OCI-LY3 (cell line): ENCODE measurements around the gene FUT7.

Experiments used
- H2AFZ ChIP-seq: fragments of 200-600, 300-600 bp; shearing (Covaris generic); 2 replicates; pipeline ENCODE4 v1.6.0; 2014; ENCODE audit warnings: antibody characterized with exemption, low read depth, low read length
- H3K27ac ChIP-seq: fragments of 200-600, 300-600 bp; sonication (generic); 2 replicates; pipeline ENCODE4 v1.5.1; 2014; ENCODE audit warnings: mild to moderate bottlenecking, low read length, moderate library complexity, mixed read lengths
- H3K27me3 ChIP-seq: fragments of 200-600, 300-600 bp; sonication (generic); 2 replicates; pipeline ENCODE4 v1.6.1; 2014; ENCODE audit warnings: low read depth, low read length, mixed read lengths
- H3K36me3 ChIP-seq: fragments of 200-600, 300-600 bp; sonication (generic); replicated peaks from 2 replicates; pipeline ENCODE3; 2014; ENCODE audit warnings: low read depth, low read length, mixed read lengths
- H3K4me1 ChIP-seq: fragments of 300-600, 200-600 bp; sonication (generic); 2 replicates; pipeline ENCODE4 v1.6.1; 2014; ENCODE audit warnings: low read length, mixed read lengths
- H3K4me2 ChIP-seq: fragments of 200-600, 300-600 bp; sonication (generic); 2 replicates; pipeline ENCODE4 v1.6.1; 2014; ENCODE audit warnings: low read length, mixed read lengths
- H3K4me3 ChIP-seq: fragments of 300-600, 200-600 bp; sonication (generic); 2 replicates; pipeline ENCODE4 v1.5.1; 2014; ENCODE audit warnings: antibody characterized with exemption, mild to moderate bottlenecking, low read length, moderate library complexity
- H3K79me2 ChIP-seq: fragments of 300-600, 200-600 bp; shearing (Covaris generic); 2 replicates; pipeline ENCODE4 v1.6.1; 2014; ENCODE audit warnings: mild to moderate bottlenecking, low read length, mixed read lengths
- H3K9ac ChIP-seq: fragments of 300-600, 200-600 bp; shearing (Covaris generic); 2 replicates; pipeline ENCODE4 v1.6.0; 2014; ENCODE audit warnings: mild to moderate bottlenecking, low read length, moderate library complexity
- H3K9me3 ChIP-seq: fragments of 200-600, 300-600 bp; shearing (Covaris generic); 2 replicates; pipeline ENCODE4 v1.6.1; 2014; ENCODE audit warnings: low read length, mixed read lengths; ENCODE audit not compliant: insufficient read depth
- H4K20me1 ChIP-seq: fragments of 200-600, 300-600 bp; sonication (generic); 2 replicates; pipeline ENCODE4 v1.6.1; 2016; ENCODE audit warnings: low read length, mixed read lengths; ENCODE audit not compliant: insufficient read depth
- CTCF ChIP-seq: fragments of 200-600, 300-600 bp; sonication (generic); IDR thresholded peaks from 2 replicates; pipeline ENCODE4 v1.5.1; 2014; ENCODE audit warnings: antibody characterized with exemption, low read length, low read depth
- EZH2phosphoT487 ChIP-seq: fragments of 200-600 bp; shearing (Covaris generic); IDR thresholded peaks from 2 replicates; pipeline ENCODE4 v1.6.1; 2018; ENCODE audit warnings: antibody characterized with exemption, mixed run types, low read depth

The FUT7 gene

GRCh38 chr9:137062384-137062783 is 30.5 kb upstream of the FUT7 start:
- Histone ChIP-seq H3K4me1 (no peaks in the 10 kb centered on the region), H3K79me2 (no peaks in the 10 kb centered on the region), H3K27me3 (no peaks in the 10 kb centered on the region), H3K27ac (no peak overlapping the region), H3K4me3 (no peak overlapping the region), H3K4me2 (no peak overlapping the region), H3K36me3 (no peaks in the 10 kb centered on the region), H2AFZ (no peak overlapping the region), H4K20me1 (peaks cover 8% of the 10 kb centered on the region; the same call in 1 of the 2 replicates), H3K9me3 (no peaks in the 10 kb centered on the region), H3K9ac (no peak overlapping the region)
- TF ChIP-seq EZH2phosphoT487 (no peak), CTCF (no peak)

- no peaks in the 10 kb centered on the region; the same call in 1 of the 2 replicates for H4K20me1 ChIP-seq
- no peaks in the 10 kb centered on the region for H3K9me3 ChIP-seq
- no peaks in the 10 kb centered on the region for H3K79me2 ChIP-seq
- H3K4me3 ChIP-seq, result no peak overlapping the region
- TF ChIP-seq CTCF, result no peak
- no peak for TF ChIP-seq EZH2phosphoT487
- H3K27ac ChIP-seq, result no peak overlapping the region
- H3K4me2 ChIP-seq, result no peak overlapping the region
- H3K27me3 ChIP-seq, result no peaks in the 10 kb centered on the region
- H3K4me1 ChIP-seq, result no peaks in the 10 kb centered on the region
- H3K9ac ChIP-seq, result no peak overlapping the region
- H2AFZ ChIP-seq, result no peak overlapping the region
- no peaks in the 10 kb centered on the region for H3K36me3 ChIP-seq
These were observed 26.8 kb upstream of the FUT7 start for GRCh38 chr9:137058521-137059234.

- Histone ChIP-seq H3K79me2 (no peaks in the 10 kb centered on the region), H3K36me3 (no peaks in the 10 kb centered on the region), H2AFZ (no peak overlapping the region), H3K27me3 (no peaks in the 10 kb centered on the region), H3K9ac (no peak overlapping the region), H3K4me2 (no peak overlapping the region), H3K27ac (no peak overlapping the region), H3K4me3 (no peak overlapping the region), H4K20me1 (no peaks in the 10 kb centered on the region), H3K9me3 (no peaks in the 10 kb centered on the region), H3K4me1 (no peaks in the 10 kb centered on the region)
- TF ChIP-seq CTCF (no peak), EZH2phosphoT487 (no peak)
These were observed 25.7 kb upstream of the FUT7 start for GRCh38 chr9:137057545-137057944.

GRCh38 chr9:137056739-137057415 is 25.0 kb upstream of the FUT7 start:
- Histone ChIP-seq H2AFZ (no peak overlapping the region), H3K9ac (no peak overlapping the region), H3K36me3 (no peaks in the 10 kb centered on the region), H3K9me3 (no peaks in the 10 kb centered on the region), H3K4me3 (no peak overlapping the region), H3K79me2 (no peaks in the 10 kb centered on the region), H3K27me3 (no peaks in the 10 kb centered on the region), H3K27ac (no peak overlapping the region), H3K4me2 (no peak overlapping the region), H4K20me1 (no peaks in the 10 kb centered on the region), H3K4me1 (no peaks in the 10 kb centered on the region)
- no peak for TF ChIP-seq CTCF
- TF ChIP-seq EZH2phosphoT487, result no peak
